ENCODE results near the gene PSME1.

GRCh38 chr14:24176599-24176998 is 40.6 kb downstream of the PSME1 start:
- no peak for TF ChIP-seq EZH2 (IDR thresholded peaks at IDR 0.05; ENCODE audit: borderline replicate concordance, control insufficient read depth, low read depth, low read length)
- no peak for TF ChIP-seq POLR2AphosphoS2 (IDR thresholded peaks at IDR 0.05; ENCODE audit: low read depth, low read length)
- TF ChIP-seq TCF12 (IDR thresholded peaks at IDR 0.05; ENCODE audit: low read depth, low read length), result no peak
- no peak for TF ChIP-seq CUX1 (IDR thresholded peaks at IDR 0.05; ENCODE audit: insufficient replicate concordance, low read depth, low read length)
- TF ChIP-seq ZNF207 (IDR thresholded peaks at IDR 0.05; ENCODE audit: borderline replicate concordance), result no peak
- no peak for TF ChIP-seq CTCF (IDR thresholded peaks at IDR 0.05 in 2 of 3, conservative IDR thresholded peaks at IDR 0.05 in 1 of 3; ENCODE audit: control insufficient read depth in 2 of 3, extremely low read depth in 1 of 3, insufficient read depth in 1 of 3, low read depth in 3 of 3, low read length in 3 of 3)
- TF ChIP-seq ATF2 (IDR thresholded peaks at IDR 0.05; ENCODE audit: low read length), result no peak
- TF ChIP-seq SPI1 (IDR thresholded peaks at IDR 0.05; ENCODE audit: borderline replicate concordance, insufficient read depth, low read depth, low read length), result no peak
